Measurements from ENCODE around the gene SQSTM1. TPM values are rescaled to one million over a fixed set of nuclear protein-coding genes. Genes with fewer than 3 reads are reported as not detected.

Gene SQSTM1
- total and polyA plus RNA-seq, 2 experiments from 2014 or later: 211 to 265 TPM

DNA sequence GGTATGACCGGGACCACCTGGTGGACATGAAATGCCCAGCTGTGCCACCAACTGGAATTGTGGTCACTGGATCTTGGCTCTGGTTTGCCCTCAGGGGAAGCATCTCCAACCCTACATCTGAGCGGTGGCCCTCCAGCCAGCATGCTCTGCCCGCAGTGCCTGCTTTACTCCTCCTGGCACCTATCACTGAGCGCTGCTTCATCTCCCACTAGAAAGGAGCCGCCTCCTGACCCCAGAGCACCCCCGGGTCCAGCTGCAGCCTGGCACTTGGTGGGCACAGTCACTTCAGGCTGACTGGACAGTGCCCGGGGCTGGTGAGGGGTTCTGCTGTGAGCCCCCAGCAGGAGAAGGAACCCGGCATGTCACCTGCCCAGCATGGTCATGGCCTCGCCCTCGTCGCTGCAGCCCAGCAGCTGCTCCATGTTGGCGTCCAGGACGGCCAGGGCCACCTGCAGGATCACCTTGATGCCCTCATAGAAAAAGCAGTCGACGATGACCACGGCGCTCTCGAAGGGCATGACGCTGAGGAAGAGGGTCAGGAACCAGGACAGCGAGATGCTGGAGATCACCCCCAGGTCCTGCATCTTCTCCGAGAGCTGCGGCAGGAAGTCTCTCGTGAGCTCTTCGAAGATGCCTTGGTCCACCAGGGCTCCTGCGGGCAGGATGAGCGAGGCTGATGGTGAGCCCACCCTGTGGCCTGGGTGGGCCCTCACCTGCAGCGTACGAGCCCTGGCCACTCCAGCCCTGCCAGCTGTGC, 54.0 kb downstream of the SQSTM1 start:
- H3K79me2 ChIP-seq (ENCODE audit: insufficient read depth): no peaks in the 10 kb centered on the region
- H3K9ac ChIP-seq: no peak overlapping the region
- no peaks in the 10 kb centered on the region for H4K20me1 ChIP-seq (ENCODE audit: insufficient read depth)
- H3F3A ChIP-seq (ENCODE audit: insufficient read depth): no peaks in the 10 kb centered on the region
- WGBS, 2 experiments (ENCODE audit: low coverage in 1 of 2, low lambda C conversion rate in 2 of 2, missing lambda C conversion rate in 2 of 2): 97 to 98% methylated on average over 27 to 28 of the region's 28 CpGs
- in situ Hi-C loops (cut with MboI): no loop called here
- no peaks in the 10 kb centered on the region for H3K9me3 ChIP-seq (ENCODE audit: low read depth)
- H3K9me2 ChIP-seq (ENCODE audit: insufficient read depth): no peaks in the 10 kb centered on the region
- no peak overlapping the region for H3K4me3 ChIP-seq
- peaks cover 25% of the 10 kb centered on the region; the same call in 1 of the 2 replicates for H3K36me3 ChIP-seq (ENCODE audit: low read depth)
- TF ChIP-seq EZH2 (IDR thresholded peaks at IDR 0.05; ENCODE audit: insufficient read depth, poor library complexity, severe bottlenecking) (no peak), EZH2phosphoT487 (IDR thresholded peaks at IDR 0.05; ENCODE audit: insufficient read depth, low read depth) (no peak)
- no peak overlapping the region for H3K27ac ChIP-seq
- no peak for DNase-seq
- no peak overlapping the region for H3K4me2 ChIP-seq (ENCODE audit: unreplicated experiment)
- no peaks in the 10 kb centered on the region for H3K27me3 ChIP-seq (replicated peaks; ENCODE audit: insufficient read depth)
- no peaks in the 10 kb centered on the region for H3K4me1 ChIP-seq (ENCODE audit: insufficient read depth)
- no peak overlapping the region for H2AFZ ChIP-seq

DNA sequence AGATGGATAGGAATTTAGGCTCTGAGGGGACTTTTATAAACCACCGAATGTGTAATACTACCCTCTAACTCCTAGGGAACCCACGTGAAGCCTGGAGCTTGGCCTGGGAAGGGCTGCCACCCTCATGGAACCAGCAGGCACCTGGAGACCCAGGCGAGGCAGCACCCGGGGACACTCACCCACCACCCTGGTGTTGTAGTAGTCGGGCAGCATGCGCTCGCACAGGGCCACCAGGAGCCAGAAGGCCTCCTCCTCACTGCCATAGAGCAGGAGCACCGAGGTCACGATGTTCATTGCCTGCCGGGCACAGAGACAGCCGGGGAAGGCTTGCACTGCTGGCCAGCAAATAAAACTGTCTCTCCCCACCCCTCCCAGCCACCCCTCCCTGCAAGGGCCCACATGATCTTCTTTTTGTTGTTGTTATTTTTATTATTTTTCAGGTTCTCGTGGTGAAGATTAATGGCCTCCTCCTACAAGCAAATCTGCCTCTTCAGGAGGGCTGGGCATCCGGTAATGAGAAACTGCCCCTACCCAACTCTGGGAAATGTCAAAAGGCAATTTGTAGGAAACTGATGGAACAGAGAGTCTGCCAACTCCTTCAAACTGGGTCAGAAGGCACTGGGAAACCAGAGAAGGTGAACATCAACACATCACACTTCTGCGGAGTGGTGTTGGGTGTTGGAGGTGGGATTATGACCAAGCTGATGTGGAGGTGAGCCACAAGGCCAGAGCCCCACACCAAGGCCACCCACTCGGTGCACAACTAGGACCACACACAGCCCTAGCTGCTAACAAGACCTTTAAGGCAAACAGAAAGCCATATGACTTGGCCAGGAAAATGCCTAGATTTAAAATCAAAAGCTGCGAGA, 55.3 kb downstream of the SQSTM1 start:
- no peaks in the 10 kb centered on the region for H3K27me3 ChIP-seq (replicated peaks; ENCODE audit: insufficient read depth)
- H4K20me1 ChIP-seq (ENCODE audit: insufficient read depth): no peaks in the 10 kb centered on the region
- H2AFZ ChIP-seq: no peak overlapping the region
- H3K27ac ChIP-seq: no peak overlapping the region
- WGBS, 2 experiments (ENCODE audit: low coverage in 1 of 2, low lambda C conversion rate in 2 of 2, missing lambda C conversion rate in 2 of 2): 93 to 95% methylated on average over 16 of the region's 16 CpGs
- peaks cover 22% of the 10 kb centered on the region; the same call in 1 of the 2 replicates for H3K36me3 ChIP-seq (ENCODE audit: low read depth)
- no peaks in the 10 kb centered on the region for H3F3A ChIP-seq (ENCODE audit: insufficient read depth)
- in situ Hi-C loops (cut with MboI): no loop called here
- no peaks in the 10 kb centered on the region for H3K9me3 ChIP-seq (ENCODE audit: low read depth)
- no peak for TF ChIP-seq EZH2 (IDR thresholded peaks at IDR 0.05; ENCODE audit: insufficient read depth, poor library complexity, severe bottlenecking)
- TF ChIP-seq EZH2phosphoT487 (IDR thresholded peaks at IDR 0.05; ENCODE audit: insufficient read depth, low read depth): no peak
- H3K4me1 ChIP-seq (ENCODE audit: insufficient read depth): no peaks in the 10 kb centered on the region
- H3K79me2 ChIP-seq (ENCODE audit: insufficient read depth): no peaks in the 10 kb centered on the region
- H3K4me3 ChIP-seq: no peak overlapping the region
- DNase-seq: no peak
- no peaks in the 10 kb centered on the region for H3K9me2 ChIP-seq (ENCODE audit: insufficient read depth)
- no peak overlapping the region for H3K4me2 ChIP-seq (ENCODE audit: unreplicated experiment)
- H3K9ac ChIP-seq: no peak overlapping the region

DNA sequence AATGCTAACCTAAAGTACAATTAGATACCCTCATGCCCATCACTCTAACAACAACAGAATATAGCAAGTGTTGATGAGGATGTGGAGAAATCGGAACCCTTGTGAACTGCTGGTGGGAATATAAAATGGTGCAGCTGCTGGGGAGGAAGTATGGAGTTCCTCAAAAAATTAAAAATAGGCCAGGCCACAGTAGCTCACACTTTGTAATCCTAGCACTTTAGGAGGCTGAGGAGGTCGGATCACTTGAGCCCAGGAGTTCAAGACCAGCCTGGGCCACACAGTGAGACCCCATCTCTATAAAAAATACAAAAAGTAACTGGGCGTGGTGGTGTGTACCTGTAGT, 55.9 kb downstream of the SQSTM1 start:
- H3K27ac ChIP-seq: no peak overlapping the region
- no peak for TF ChIP-seq EZH2 (IDR thresholded peaks at IDR 0.05; ENCODE audit: insufficient read depth, poor library complexity, severe bottlenecking)
- no peak for TF ChIP-seq EZH2phosphoT487 (IDR thresholded peaks at IDR 0.05; ENCODE audit: insufficient read depth, low read depth)
- H3K4me3 ChIP-seq: no peak overlapping the region
- peaks cover 21% of the 10 kb centered on the region; the same call in 1 of the 2 replicates for H3K36me3 ChIP-seq (ENCODE audit: low read depth)
- H3K4me1 ChIP-seq (ENCODE audit: insufficient read depth): no peaks in the 10 kb centered on the region
- H3K9ac ChIP-seq: no peak overlapping the region
- 86% methylated on average over 3 of the region's 3 CpGs for WGBS, 2 experiments (ENCODE audit: low coverage in 1 of 2, low lambda C conversion rate in 2 of 2, missing lambda C conversion rate in 2 of 2)
- H3K4me2 ChIP-seq (ENCODE audit: unreplicated experiment): no peak overlapping the region
- no peaks in the 10 kb centered on the region for H3K79me2 ChIP-seq (ENCODE audit: insufficient read depth)
- H2AFZ ChIP-seq: no peak overlapping the region
- no peaks in the 10 kb centered on the region for H4K20me1 ChIP-seq (ENCODE audit: insufficient read depth)
- H3K9me2 ChIP-seq (ENCODE audit: insufficient read depth): no peaks in the 10 kb centered on the region
- no peaks in the 10 kb centered on the region for H3F3A ChIP-seq (ENCODE audit: insufficient read depth)
- no peaks in the 10 kb centered on the region for H3K27me3 ChIP-seq (replicated peaks; ENCODE audit: insufficient read depth)
- H3K9me3 ChIP-seq (ENCODE audit: low read depth): no peaks in the 10 kb centered on the region
- in situ Hi-C loops (cut with MboI): no loop called here
- no peak for DNase-seq

DNA sequence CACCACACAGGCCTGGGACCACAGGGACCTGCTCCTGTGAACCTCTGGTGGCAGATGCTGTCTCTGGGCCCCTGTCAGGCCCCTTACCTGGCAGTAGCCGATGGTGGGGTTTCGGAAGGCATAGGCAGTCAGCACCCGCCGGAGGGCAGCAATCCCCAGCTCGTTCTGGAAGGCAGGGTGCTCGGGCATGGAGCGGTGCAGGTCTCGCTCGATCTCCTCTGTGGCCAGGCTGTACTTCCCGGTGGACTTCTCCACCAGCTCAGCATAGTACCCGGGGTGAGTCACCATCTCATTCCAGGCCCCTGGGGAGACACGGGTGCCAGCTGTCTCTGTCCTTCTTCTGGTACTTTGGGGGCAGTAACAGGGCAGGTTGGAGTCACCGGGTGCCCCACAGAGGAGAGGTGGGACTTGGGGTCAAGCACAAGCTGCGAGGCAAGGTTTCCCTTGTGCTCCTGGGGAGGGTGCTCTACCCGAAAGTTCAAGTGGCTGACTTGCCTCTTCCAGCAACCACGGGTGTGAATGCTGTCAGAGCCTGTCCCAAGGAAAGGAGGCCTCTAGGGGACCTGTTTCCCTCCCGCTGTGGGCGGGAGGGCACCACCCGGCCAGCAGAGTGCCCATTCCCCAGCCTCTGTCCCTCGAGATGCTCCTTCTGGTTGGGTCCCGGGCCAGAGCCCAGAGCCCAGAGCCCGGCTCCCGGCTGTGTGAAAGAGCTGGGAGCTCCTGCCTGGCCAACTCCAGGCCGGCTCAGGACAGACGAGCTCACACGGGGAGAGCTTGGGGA, 57.7 kb downstream of the SQSTM1 start:
- Histone ChIP-seq H3K9ac (no peak overlapping the region), H3K9me3 (ENCODE audit: low read depth) (no peaks in the 10 kb centered on the region), H3K9me2 (ENCODE audit: insufficient read depth) (no peaks in the 10 kb centered on the region), H3K4me3 (no peak overlapping the region), H4K20me1 (ENCODE audit: insufficient read depth) (no peaks in the 10 kb centered on the region), H3K4me2 (ENCODE audit: unreplicated experiment) (no peak overlapping the region), H3K27me3 (replicated peaks; ENCODE audit: insufficient read depth) (no peaks in the 10 kb centered on the region), H3K27ac (no peak overlapping the region), H3K36me3 (ENCODE audit: low read depth) (peaks cover 26% of the 10 kb centered on the region), H2AFZ (no peak overlapping the region), H3F3A (ENCODE audit: insufficient read depth) (no peaks in the 10 kb centered on the region), H3K4me1 (ENCODE audit: insufficient read depth) (no peaks in the 10 kb centered on the region), H3K79me2 (ENCODE audit: insufficient read depth) (no peaks in the 10 kb centered on the region)
- DNase-seq: peak; percentile 26
- in situ Hi-C loops (cut with MboI): no loop called here
- WGBS, 2 experiments (ENCODE audit: low coverage in 1 of 2, low lambda C conversion rate in 2 of 2, missing lambda C conversion rate in 2 of 2): 84% methylated on average over 20 to 26 of the region's 26 CpGs
- TF ChIP-seq EZH2phosphoT487 (IDR thresholded peaks at IDR 0.05; ENCODE audit: insufficient read depth, low read depth): no peak
- no peak for TF ChIP-seq EZH2 (IDR thresholded peaks at IDR 0.05; ENCODE audit: insufficient read depth, poor library complexity, severe bottlenecking)

All from GM23248 (cell line).